ENCODE measurements around the gene ZNF629. TPM values are rescaled to one million over a fixed set of nuclear protein-coding genes. Genes with fewer than 3 reads are reported as not detected.

ZNF629 gene
- total RNA-seq, 1 donor from 2014 or later = 13.3 TPM

DNA sequence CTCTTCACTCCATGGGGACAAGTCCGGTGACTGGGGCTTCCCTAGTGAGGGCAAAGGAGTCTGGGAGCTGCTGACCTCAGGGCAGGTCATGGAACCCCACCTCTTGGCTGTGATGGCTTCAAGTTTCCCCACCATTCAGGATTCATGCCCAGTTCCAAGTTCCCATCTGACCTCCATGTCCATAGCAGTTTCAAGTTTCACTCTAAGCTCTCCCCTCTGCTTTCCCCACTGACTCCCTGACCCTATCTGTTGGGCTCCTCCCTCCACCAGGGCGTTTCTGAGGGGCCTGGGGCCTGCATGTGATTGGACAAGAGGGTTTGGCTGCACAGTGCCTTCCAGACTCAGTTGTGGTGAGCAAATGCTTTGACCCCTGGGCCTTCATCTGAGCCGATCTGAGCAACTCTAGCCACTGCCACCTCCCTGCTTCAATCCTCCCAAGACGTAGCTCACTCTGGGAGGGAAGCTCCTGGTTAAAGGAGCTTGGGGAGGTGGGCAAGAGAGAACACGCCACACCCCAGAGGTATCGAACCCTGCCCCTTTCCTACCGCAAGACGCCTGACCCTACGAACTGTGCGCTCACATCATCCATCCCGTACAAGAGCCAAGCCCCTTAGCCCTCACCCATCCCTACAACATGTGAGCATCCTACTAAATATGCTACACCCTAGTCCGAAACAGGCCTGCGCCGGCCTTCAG lies 8.3 kb downstream of the ZNF629 start:
- no peak overlapping the region for H3K4me3 ChIP-seq
- intact Hi-C loops (cut with DNase I) = no loop called here
- ATAC-seq (no peak), DNase-seq (no peak)
- TF ChIP-seq, protein P1, sequence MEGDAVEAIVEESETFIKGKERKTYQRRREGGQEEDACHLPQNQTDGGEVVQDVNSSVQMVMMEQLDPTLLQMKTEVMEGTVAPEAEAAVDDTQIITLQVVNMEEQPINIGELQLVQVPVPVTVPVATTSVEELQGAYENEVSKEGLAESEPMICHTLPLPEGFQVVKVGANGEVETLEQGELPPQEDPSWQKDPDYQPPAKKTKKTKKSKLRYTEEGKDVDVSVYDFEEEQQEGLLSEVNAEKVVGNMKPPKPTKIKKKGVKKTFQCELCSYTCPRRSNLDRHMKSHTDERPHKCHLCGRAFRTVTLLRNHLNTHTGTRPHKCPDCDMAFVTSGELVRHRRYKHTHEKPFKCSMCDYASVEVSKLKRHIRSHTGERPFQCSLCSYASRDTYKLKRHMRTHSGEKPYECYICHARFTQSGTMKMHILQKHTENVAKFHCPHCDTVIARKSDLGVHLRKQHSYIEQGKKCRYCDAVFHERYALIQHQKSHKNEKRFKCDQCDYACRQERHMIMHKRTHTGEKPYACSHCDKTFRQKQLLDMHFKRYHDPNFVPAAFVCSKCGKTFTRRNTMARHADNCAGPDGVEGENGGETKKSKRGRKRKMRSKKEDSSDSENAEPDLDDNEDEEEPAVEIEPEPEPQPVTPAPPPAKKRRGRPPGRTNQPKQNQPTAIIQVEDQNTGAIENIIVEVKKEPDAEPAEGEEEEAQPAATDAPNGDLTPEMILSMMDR (IDR thresholded peaks at IDR 0.05) = no peak
- no peaks in the 10 kb centered on the region for H3K27me3 ChIP-seq
- peaks cover 20% of the 10 kb centered on the region for H3K4me1 ChIP-seq
- no peaks in the 10 kb centered on the region for H3K9me3 ChIP-seq
- H3K27ac ChIP-seq = no peak overlapping the region
- H3K36me3 ChIP-seq = peaks cover 24% of the 10 kb centered on the region

DNA sequence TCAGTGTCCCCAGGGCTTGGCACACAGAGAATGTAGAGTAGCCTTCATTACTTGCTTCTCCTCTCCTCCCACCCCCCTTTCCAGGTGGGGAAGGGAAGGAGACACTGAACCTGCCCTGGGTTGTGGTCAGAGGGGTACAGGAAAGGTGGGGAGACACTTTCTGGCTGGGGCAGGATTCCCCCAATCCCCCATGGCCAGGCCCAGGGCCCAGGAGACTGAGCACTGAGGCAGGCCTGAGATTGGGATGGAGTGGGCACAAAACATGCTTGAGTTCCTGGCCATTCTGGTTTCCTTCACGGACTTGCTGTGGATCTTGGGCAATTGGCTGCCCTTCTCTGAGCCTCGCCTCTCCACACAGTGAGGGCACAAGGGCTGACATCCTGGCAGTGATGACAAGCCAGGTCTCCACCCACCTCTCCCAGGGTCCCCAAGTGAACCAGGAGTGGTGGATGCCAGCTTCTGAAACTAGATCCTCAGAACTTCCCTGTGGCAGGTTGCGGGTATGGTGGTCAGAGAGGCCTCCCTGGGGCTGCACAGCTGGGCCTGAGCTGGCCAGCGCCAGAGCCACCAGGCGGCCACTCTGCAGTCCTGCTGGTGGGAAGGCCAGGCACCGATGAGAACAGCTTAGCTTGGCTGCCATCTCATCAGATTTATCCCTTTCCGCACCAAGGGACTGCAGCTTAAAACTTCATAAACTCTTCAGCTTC lies 9.3 kb downstream of the ZNF629 start:
- Histone ChIP-seq H3K9me3 (no peaks in the 10 kb centered on the region), H3K27me3 (no peaks in the 10 kb centered on the region), H3K27ac (no peak overlapping the region), H3K4me1 (peaks cover 20% of the 10 kb centered on the region), H3K36me3 (peaks cover 29% of the 10 kb centered on the region), H3K4me3 (no peak overlapping the region)
- DNase-seq (no peak), ATAC-seq (no peak)
- intact Hi-C loops (cut with DNase I) = no loop called here
- TF ChIP-seq, protein P1 (IDR thresholded peaks at IDR 0.05) = no peak

DNA sequence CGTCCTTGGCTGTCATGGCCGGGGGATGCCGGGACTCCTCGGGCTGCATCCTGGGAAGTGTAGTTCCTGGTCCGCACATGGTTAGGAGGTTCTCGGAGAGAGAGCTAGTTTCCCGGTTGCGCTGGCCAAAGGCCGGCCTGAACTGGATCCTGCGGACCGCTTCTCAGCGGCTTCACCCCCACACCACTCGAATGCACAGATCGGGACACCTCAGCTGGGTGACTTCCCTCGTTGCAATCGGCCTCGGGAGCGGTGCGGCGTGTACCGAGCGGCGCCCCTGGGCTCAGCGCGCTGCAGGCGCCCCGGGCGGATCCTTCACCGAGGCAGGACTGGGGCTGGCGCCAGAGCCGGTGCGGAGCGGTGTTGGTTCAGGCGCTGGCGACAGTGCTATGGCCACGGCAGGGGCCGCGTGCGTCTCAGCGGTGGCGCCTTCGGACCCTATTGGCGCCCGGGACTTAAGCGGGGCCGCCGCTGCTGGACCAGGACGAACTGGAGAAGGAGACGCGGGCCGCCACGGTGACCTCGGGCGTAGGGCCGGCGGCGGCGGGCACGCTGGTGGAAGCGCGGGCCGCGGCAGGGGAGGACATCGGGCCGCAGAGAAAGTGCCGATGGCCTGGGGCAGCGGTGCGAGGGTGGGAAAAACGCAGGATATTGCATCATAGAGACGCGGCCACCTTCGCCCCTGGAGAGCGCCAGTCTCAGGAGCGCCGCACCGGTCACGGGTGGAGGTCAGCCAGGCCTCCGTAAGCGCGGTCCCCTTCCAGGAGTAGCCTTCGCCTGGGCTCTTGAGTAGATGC lies 11.4 kb downstream of the ZNF629 start:
- Histone ChIP-seq H3K27ac (peak overlapping the region; percentile 90), H3K36me3 (peaks cover 38% of the 10 kb centered on the region), H3K4me1 (peaks cover 20% of the 10 kb centered on the region), H3K9me3 (no peaks in the 10 kb centered on the region), H3K4me3 (peak overlapping the region; percentile 84), H3K27me3 (no peaks in the 10 kb centered on the region)
- intact Hi-C loops (cut with DNase I) = no loop called here
- peak; percentile 91 for DNase-seq
- peak; percentile 92 for ATAC-seq
- TF ChIP-seq, protein P1 (IDR thresholded peaks at IDR 0.05) = no peak

DNA sequence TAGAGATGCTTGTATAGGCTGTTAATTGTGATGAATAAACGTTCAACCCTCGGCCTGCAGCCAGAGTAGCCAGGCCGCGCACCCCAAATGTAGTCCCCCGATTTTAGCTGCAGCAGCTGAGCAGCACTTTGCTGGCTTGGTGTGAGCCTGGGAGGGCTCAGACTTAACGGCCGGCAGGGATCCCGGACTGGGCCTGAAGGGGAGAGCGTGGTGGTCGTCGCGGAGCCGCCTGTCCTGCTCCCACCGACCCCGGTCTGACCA lies 11.9 kb downstream of the ZNF629 start:
- Histone ChIP-seq H3K27me3 (no peaks in the 10 kb centered on the region), H3K36me3 (peaks cover 43% of the 10 kb centered on the region), H3K4me1 (peaks cover 20% of the 10 kb centered on the region), H3K4me3 (peak overlapping the region; percentile 84), H3K27ac (peak overlapping the region; percentile 90), H3K9me3 (no peaks in the 10 kb centered on the region)
- ATAC-seq = no peak
- no peak for DNase-seq
- TF ChIP-seq, protein P1 (IDR thresholded peaks at IDR 0.05) = no peak
- intact Hi-C loops (cut with DNase I) = no loop called here

DNA sequence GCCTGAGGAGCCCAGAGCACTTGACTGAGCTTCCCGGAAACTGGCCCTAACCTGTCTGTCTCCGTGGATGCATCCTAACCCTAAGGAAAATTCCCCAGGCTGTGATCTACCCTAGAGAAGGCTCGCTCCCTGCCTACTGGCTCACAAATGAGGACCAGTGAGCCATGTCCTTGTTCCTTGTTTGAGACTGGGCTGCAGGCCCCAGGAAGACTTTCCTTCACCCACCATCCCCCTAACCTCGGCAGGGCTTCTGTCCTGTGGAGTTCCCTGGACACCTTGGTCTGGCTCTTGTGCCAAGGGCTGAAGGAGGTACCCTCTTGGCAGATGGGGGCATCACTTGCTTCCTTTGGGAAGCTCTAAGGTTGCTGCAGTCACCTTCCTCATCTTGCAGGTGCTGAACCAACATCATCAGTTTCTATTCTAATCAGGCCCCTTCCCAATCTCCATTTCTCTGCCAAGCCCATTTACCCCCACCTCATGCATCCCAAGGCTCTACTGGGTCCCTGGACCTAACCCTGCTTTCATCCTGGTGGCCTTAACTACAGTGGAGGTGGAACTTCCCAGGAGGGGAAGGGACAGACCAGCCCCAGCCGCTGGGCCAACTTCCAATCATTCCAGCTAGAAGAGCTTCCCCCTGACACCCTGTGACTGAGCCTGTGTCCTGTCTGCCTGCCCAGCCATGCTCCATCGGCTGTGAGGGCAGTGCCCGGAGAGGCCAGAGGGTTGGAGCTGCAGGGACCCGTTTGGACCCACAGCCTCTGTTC lies 12.5 kb downstream of the ZNF629 start:
- H3K27me3 ChIP-seq = no peaks in the 10 kb centered on the region
- ATAC-seq (peak; percentile 0), DNase-seq (no peak)
- H3K36me3 ChIP-seq = peaks cover 48% of the 10 kb centered on the region
- H3K9me3 ChIP-seq = no peaks in the 10 kb centered on the region
- H3K4me1 ChIP-seq = peaks cover 20% of the 10 kb centered on the region
- TF ChIP-seq, protein P1 (IDR thresholded peaks at IDR 0.05) = no peak
- peak overlapping the region; percentile 90 for H3K27ac ChIP-seq
- H3K4me3 ChIP-seq = peak overlapping the region; percentile 84
- intact Hi-C loops (cut with DNase I) = no loop called here
